ENCODE data around the gene HMGCS2. TPM values are rescaled to one million over a fixed set of nuclear protein-coding genes. Genes with fewer than 3 reads are reported as not detected.

Gene HMGCS2
- total RNA-seq, 6 experiments from 2014 or later: not detected

DNA sequence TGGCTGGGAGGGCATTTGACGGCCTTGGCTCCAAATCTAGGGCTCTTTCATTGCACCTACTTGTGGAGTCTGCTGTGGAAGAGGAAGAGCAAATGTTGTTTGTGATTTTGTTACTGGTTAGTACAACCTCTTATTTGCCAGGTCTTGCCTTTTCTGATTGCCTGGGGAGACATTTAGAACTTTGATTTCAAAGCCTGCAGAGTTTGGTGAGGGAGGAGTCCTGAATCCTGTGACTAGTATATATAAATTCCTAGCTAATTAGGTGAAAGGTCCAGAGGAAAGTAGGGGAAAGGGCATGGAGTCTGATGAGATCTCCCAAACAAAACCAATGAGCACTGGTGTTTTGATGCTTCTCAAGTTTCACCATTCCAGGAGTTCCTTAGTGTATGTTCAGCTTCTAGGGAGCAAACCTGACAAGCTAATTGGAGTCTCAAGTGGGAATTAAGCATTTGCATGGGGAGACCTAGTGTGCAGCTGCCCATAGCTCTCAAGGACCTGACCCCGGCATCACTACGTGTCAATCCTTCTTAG, 5.1 kb upstream of the HMGCS2 start:
- H3K27me3 Mint-ChIP-seq (ENCODE audit: insufficient read depth): peaks cover 4% of the 10 kb centered on the region
- H3K9me3 Mint-ChIP-seq: no peaks in the 10 kb centered on the region
- peaks cover 11% of the 10 kb centered on the region for H3K4me1 Mint-ChIP-seq (ENCODE audit: low read depth)
- DNase-seq: peak; percentile 23
- H3K27ac Mint-ChIP-seq: no peak overlapping the region
- TF ChIP-seq, protein P1, sequence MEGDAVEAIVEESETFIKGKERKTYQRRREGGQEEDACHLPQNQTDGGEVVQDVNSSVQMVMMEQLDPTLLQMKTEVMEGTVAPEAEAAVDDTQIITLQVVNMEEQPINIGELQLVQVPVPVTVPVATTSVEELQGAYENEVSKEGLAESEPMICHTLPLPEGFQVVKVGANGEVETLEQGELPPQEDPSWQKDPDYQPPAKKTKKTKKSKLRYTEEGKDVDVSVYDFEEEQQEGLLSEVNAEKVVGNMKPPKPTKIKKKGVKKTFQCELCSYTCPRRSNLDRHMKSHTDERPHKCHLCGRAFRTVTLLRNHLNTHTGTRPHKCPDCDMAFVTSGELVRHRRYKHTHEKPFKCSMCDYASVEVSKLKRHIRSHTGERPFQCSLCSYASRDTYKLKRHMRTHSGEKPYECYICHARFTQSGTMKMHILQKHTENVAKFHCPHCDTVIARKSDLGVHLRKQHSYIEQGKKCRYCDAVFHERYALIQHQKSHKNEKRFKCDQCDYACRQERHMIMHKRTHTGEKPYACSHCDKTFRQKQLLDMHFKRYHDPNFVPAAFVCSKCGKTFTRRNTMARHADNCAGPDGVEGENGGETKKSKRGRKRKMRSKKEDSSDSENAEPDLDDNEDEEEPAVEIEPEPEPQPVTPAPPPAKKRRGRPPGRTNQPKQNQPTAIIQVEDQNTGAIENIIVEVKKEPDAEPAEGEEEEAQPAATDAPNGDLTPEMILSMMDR (IDR thresholded peaks at IDR 0.05): no peak
- H3K4me3 Mint-ChIP-seq: peak overlapping the region; percentile 4; the same call in 1 of the 2 replicates
- H3K36me3 Mint-ChIP-seq (ENCODE audit: low read depth): no peaks in the 10 kb centered on the region

DNA sequence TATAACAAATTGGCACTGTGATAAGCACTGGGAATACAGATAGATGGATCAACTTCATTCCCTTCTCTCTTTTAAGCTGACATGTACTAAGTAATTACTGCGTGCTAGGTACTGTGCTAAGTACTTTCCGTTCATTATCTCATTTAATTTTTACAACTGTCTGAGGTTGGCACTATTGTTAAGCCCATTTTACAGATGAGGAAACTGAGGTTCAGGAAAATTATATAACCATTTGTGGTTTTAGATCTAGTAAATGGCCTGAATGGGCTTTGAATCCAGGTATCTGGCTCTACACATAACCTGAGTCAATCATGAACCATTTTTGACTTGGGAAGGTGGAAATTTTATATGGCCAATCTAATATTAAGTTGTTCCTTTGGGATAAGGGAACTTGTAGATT, 3.6 kb upstream of the HMGCS2 start:
- H3K9me3 Mint-ChIP-seq: no peaks in the 10 kb centered on the region
- DNase-seq: no peak
- no peak overlapping the region for H3K4me3 Mint-ChIP-seq
- no peak overlapping the region for H3K27ac Mint-ChIP-seq
- peaks cover 11% of the 10 kb centered on the region for H3K4me1 Mint-ChIP-seq (ENCODE audit: low read depth)
- H3K36me3 Mint-ChIP-seq (ENCODE audit: low read depth): no peaks in the 10 kb centered on the region
- TF ChIP-seq, protein P1 (IDR thresholded peaks at IDR 0.05): no peak
- H3K27me3 Mint-ChIP-seq (ENCODE audit: insufficient read depth): peaks cover 4% of the 10 kb centered on the region

DNA sequence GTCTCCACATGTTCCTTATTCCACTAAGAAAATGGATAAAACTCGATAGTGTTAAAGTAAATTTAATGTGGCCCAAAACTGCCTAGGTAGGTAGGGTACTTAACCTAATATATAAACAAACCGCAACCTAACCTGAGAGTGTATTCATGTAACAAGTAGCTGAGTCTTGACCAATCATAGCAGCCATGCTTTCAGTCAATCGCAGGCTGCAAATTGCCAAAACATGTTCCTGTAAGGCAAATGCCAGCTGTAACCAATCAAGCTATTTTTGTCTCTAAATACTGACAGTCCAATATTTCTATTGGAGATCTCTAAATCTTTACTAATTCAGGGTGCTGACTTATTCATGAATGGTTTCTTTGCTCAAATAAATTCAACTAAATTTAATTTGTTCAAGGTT, 3.1 kb upstream of the HMGCS2 start:
- TF ChIP-seq, protein P1 (IDR thresholded peaks at IDR 0.05): no peak
- H3K27ac Mint-ChIP-seq: no peak overlapping the region
- no peak overlapping the region for H3K4me3 Mint-ChIP-seq
- H3K27me3 Mint-ChIP-seq (ENCODE audit: insufficient read depth): peaks cover 5% of the 10 kb centered on the region
- no peaks in the 10 kb centered on the region for H3K36me3 Mint-ChIP-seq (ENCODE audit: low read depth)
- H3K9me3 Mint-ChIP-seq: no peaks in the 10 kb centered on the region
- H3K4me1 Mint-ChIP-seq (ENCODE audit: low read depth): peaks cover 11% of the 10 kb centered on the region
- no peak for DNase-seq

DNA sequence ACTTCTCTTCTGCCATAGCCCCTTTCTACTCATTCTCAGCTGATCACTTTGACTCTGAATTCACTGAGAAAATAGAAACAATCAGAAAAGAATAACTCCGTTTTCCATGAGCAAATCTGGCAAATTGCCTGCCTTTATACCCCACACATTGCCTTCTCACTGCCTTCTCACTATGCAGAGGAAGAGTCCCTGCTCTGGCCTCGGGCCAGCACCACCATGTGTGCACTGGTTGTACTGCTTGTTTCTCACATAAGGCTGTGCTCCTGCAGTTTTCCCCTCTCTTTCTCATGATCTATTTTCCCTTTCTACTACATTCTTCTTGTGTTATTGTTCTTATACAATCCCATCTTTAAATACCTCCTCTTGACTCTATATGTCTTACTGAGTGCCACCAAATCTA, 2.3 kb upstream of the HMGCS2 start:
- H3K27me3 Mint-ChIP-seq (ENCODE audit: insufficient read depth): peaks cover 3% of the 10 kb centered on the region
- DNase-seq: no peak
- H3K4me3 Mint-ChIP-seq: no peak overlapping the region
- no peaks in the 10 kb centered on the region for H3K9me3 Mint-ChIP-seq
- H3K27ac Mint-ChIP-seq: no peak overlapping the region
- no peaks in the 10 kb centered on the region for H3K36me3 Mint-ChIP-seq (ENCODE audit: low read depth)
- TF ChIP-seq, protein P1 (IDR thresholded peaks at IDR 0.05): no peak
- H3K4me1 Mint-ChIP-seq (ENCODE audit: low read depth): peaks cover 11% of the 10 kb centered on the region

DNA sequence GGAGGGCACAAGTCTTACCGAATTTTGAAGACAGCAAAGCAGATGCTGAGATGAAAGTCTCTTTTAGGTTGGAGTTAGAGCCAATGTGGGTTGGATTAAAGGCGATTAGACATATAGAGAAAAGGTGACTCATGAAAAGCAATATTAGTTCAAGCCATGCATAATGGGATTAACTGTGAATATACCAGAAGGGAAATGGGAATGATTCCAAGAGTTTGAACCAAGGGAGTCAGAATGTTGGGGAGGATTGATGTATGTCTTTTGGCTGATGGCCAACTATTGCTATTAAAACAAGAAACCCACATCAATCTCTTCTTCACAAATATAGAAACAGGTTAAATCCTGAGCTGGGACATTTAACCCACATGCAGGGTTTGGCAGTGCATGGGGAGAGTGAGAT, 1.2 kb downstream of the HMGCS2 start:
- Mint-ChIP-seq H3K27ac (no peak overlapping the region), H3K36me3 (ENCODE audit: low read depth) (no peaks in the 10 kb centered on the region), H3K27me3 (ENCODE audit: insufficient read depth) (peaks cover 21% of the 10 kb centered on the region), H3K4me1 (ENCODE audit: low read depth) (no peaks in the 10 kb centered on the region), H3K9me3 (peaks cover 4% of the 10 kb centered on the region; the same call in 1 of the 2 replicates), H3K4me3 (no peak overlapping the region)
- TF ChIP-seq, protein P1 (IDR thresholded peaks at IDR 0.05): no peak
- no peak for DNase-seq
